ENCODE results near the gene GMPPB.

GRCh38 chr3:49750056-49750455, 26.3 kb upstream of the GMPPB start:
- TF ChIP-seq EZH2phosphoT487 (IDR thresholded peaks at IDR 0.05; ENCODE audit: low read depth) (no peak), CTCF (IDR thresholded peaks at IDR 0.05; ENCODE audit: low read depth, low read length) (no peak)

All from OCI-LY3 (cell line).